ENCODE results near the gene ZBTB20. TPM values are rescaled to one million over a fixed set of nuclear protein-coding genes. Genes with fewer than 3 reads are reported as not detected.
A peak's percentile ranks its signal among the peaks of the same experiment; 100 is the strongest.
"Not testable (repeated sequence)": the region's sequence is repeated elsewhere in the genome, so short reads cannot be mapped to it uniquely, and the experiment has no call there.

The ZBTB20 gene
- total and polyA plus RNA-seq, 12 donors: 2.8 to 167 (median 108) TPM

DNA sequence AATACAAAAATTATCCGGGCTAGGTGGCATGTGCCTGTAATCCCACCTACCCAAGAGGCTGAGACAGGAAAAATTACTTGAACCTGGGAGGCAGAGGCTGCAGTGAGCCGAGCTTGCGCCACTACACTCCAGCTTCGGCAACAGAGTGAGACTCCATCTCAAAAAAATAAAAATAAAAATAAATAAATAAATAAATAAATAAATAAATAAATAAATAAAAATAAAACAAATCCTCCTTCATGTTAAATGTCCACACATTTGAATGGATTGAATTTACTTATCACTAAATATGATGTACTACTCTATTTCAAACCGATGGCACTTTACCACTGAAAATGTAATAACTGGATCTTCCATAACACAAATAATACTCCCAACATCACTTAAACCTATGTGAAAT lies 36.3 kb downstream of the ZBTB20 start:
- intact Hi-C loops (cut with DNase I): no loop called here
- DNase-seq: no peak
- 97 to 99% (median 98%) methylated on average over 5 of the region's 5 CpGs for WGBS, 4 donors

DNA sequence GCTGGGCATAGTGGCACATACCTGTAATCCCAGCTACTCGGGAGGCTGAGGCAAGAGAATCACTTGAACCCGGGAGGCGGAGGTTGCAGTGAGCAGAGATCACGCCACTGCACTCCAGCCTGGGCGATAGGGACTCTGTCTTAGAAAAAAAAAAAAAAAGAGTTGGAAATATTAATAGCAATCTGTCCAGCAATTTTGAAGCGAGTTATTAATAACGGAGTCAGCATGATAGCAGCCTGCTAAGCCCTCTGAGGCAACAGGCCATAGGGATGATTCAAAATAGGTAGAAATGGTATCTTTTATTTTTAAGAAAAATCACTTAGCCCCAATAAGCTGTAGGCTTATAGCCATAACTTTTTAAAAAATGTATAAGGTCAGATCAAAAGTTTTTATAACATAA lies 37.0 kb downstream of the ZBTB20 start:
- H3K4me3 ChIP-seq; H3K27ac ChIP-seq; DNase-seq; H3K27me3 ChIP-seq; H3K36me3 ChIP-seq (replicated peaks in 1 of 2); H3K4me1 ChIP-seq (replicated peaks in 1 of 2); H3K9me3 ChIP-seq (replicated peaks in 1 of 3); intact Hi-C loops (cut with DNase I): not testable (repeated sequence)
- WGBS, 4 donors: 95 to 99% (median 95%) methylated on average over 7 of the region's 7 CpGs

More for the DNA sequence above, 36.3 kb downstream of the ZBTB20 start:
- H3K9me3 ChIP-seq (replicated peaks in 1 of 3): no peaks in the 10 kb centered on the region
- H3K27ac ChIP-seq: no peak overlapping the region
- H3K4me1 ChIP-seq (replicated peaks in 1 of 2): no peaks in the 10 kb centered on the region
- no peak overlapping the region for H3K4me3 ChIP-seq
- no peak for TF ChIP-seq CTCF (IDR thresholded peaks at IDR 0.05)
- no peaks in the 10 kb centered on the region for H3K36me3 ChIP-seq (replicated peaks in 1 of 2)
- H3K27me3 ChIP-seq: no peaks in the 10 kb centered on the region

DNA sequence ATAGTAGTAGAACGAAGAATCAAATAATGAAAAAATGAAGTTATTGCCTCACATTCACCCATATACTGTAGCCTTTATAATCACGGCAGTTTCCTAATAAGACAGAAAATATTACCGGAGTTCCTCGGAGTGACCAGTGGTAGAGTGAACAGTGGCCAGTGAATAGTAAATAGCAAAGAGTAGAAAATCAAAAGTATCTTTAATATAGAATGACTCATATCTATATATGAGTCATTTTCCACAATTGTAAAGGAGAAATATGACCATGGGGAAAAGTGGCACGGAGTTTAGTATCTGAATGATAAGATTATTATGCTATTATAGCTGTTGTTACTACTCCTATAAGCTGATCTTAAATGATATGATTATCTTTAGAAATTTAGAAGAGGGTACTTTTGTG lies 38.5 kb downstream of the ZBTB20 start:
- H3K4me1 ChIP-seq (replicated peaks in 1 of 2): no peaks in the 10 kb centered on the region
- intact Hi-C loops (cut with DNase I): no loop called here
- TF ChIP-seq CTCF (IDR thresholded peaks at IDR 0.05) (no peak), POLR2A (IDR thresholded peaks at IDR 0.05) (no peak)
- H3K9me3 ChIP-seq (replicated peaks in 1 of 3): no peaks in the 10 kb centered on the region
- no peak for DNase-seq
- no peak overlapping the region for H3K4me3 ChIP-seq
- no peaks in the 10 kb centered on the region for H3K27me3 ChIP-seq
- 85 to 88% (median 87%) methylated on average over 5 of the region's 5 CpGs for WGBS, 4 donors
- H3K27ac ChIP-seq: no peak overlapping the region
- H3K36me3 ChIP-seq (replicated peaks in 1 of 2): no peaks in the 10 kb centered on the region

GRCh38 chr3:115102046-115102445 lies 45.0 kb downstream of the ZBTB20 start:
- Histone ChIP-seq H3K4me3 (no peak overlapping the region), H3K36me3 (replicated peaks in 1 of 2) (no peaks in the 10 kb centered on the region), H3K9me3 (replicated peaks in 1 of 3) (no peaks in the 10 kb centered on the region), H3K27me3 (no peaks in the 10 kb centered on the region), H3K27ac (no peak overlapping the region), H3K4me1 (replicated peaks in 1 of 2) (peaks cover 4 to 35% of the 10 kb centered on the region in 2 donors)
- intact Hi-C loops (cut with DNase I): no loop called here
- 86 to 95% (median 93%) methylated on average over 2 of the region's 2 CpGs for WGBS, 4 donors
- TF ChIP-seq POLR2A (IDR thresholded peaks at IDR 0.05) (no peak), CTCF (IDR thresholded peaks at IDR 0.05) (no peak)
- no peak for DNase-seq

DNA sequence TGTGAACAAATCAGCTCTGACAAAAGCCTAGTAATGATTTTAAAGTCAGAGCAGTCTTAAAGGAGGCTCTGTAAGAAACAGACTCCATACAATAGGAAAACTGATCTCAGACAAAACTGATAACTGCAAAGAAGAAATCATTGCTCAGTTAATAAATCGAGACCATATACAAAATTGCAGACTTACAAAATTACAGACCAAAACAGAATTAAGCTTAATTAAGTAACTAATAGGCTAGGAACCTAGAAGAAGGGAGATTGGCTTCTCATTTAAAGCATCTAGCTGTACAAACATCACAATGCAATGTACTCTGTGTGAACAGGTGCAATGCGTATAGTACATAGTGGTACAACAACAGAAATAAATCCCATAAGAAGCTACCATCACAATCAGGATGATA lies 46.3 kb downstream of the ZBTB20 start:
- H3K4me3 ChIP-seq: peak overlapping the region in 2 of 4 donors; percentile 23 to 58
- no peaks in the 10 kb centered on the region for H3K36me3 ChIP-seq (replicated peaks in 1 of 2)
- 46 to 57% (median 52%) methylated on average over 2 of the region's 2 CpGs for WGBS, 4 donors
- peaks cover 4 to 47% of the 10 kb centered on the region in 2 donors for H3K4me1 ChIP-seq (replicated peaks in 1 of 2)
- H3K27ac ChIP-seq: peak overlapping the region in 3 of 5 donors; percentile 34 to 78 (median 73)
- no peaks in the 10 kb centered on the region for H3K27me3 ChIP-seq
- H3K9me3 ChIP-seq (replicated peaks in 1 of 3): no peaks in the 10 kb centered on the region
- intact Hi-C loops (cut with DNase I): no loop called here
- no peak for DNase-seq
- no peak for TF ChIP-seq CTCF (IDR thresholded peaks at IDR 0.05)
